HFF-Myc (cell line): Measurements from ENCODE around the gene RBKS.

ENCODE experiments used
- DNase-seq: peaks from one replicate; pipeline ENCODE4 v3.0.0-alpha.2; 2011; ENCODE audit warnings: low read depth; ENCODE audit errors: extremely low read depth
- H3K4me3 ChIP-seq: replicated peaks from 2 replicates; pipeline ENCODE4 v1.5.1; 2011; ENCODE audit warnings: low read depth, mild to moderate bottlenecking, control low read depth, low read length
- CTCF ChIP-seq: IDR thresholded peaks from 2 replicates; pipeline ENCODE4 v1.5.1; 2012; ENCODE audit warnings: mild to moderate bottlenecking, low read depth, low read length, control low read depth; ENCODE audit errors: missing control alignments

Gene RBKS

DNA sequence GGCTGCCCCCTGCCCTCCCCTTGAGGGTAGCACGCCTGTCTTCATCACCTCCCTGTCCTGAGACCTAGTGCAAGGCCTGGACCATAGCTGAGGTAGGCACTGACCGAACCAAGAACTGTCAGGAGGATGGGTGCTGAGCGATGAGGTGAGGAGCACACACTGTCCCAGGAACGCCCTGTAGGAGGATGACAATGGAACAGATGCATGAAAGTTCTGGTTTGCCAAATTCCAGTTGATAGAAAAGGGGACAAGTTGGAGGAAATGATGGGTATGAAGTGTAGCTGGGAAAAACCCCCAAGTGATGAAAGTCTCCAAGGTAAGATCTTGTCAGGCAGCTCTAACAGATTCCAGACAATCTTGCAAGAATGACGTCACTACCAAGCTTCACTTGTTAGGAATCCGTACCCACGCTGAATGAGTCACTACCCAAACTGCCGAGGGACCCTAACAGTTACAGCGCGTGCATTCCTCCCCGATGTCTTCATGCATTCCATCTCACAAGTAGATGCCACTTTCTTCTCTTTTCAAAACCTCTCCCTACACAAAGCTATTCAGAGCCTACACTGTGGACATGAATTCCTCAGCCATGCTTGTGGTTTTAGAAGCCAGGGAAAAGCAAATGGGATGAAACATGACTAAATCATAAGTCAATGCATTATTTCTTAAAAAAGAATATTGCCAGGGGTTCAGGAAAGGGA lies 91.1 kb downstream of the RBKS start:
- peak; percentile 100 for DNase-seq
- TF ChIP-seq CTCF: no peak
- H3K4me3 ChIP-seq: no peak overlapping the region

GRCh38 chr2:27798486-27798885 lies 91.7 kb downstream of the RBKS start:
- DNase-seq: no peak
- no peak overlapping the region for H3K4me3 ChIP-seq
- TF ChIP-seq CTCF: no peak

- no peak for DNase-seq
- TF ChIP-seq CTCF: no peak
- no peak overlapping the region for H3K4me3 ChIP-seq
Measured at GRCh38 chr2:27797841-27798240, 92.3 kb downstream of the RBKS start.

- no peak for TF ChIP-seq CTCF
- no peak for DNase-seq
- no peak overlapping the region for H3K4me3 ChIP-seq
Measured at GRCh38 chr2:27796791-27797765, 93.1 kb downstream of the RBKS start.

GRCh38 chr2:27795868-27796277 lies 94.3 kb downstream of the RBKS start:
- TF ChIP-seq CTCF: no peak
- no peak for DNase-seq
- H3K4me3 ChIP-seq: no peak overlapping the region

DNA sequence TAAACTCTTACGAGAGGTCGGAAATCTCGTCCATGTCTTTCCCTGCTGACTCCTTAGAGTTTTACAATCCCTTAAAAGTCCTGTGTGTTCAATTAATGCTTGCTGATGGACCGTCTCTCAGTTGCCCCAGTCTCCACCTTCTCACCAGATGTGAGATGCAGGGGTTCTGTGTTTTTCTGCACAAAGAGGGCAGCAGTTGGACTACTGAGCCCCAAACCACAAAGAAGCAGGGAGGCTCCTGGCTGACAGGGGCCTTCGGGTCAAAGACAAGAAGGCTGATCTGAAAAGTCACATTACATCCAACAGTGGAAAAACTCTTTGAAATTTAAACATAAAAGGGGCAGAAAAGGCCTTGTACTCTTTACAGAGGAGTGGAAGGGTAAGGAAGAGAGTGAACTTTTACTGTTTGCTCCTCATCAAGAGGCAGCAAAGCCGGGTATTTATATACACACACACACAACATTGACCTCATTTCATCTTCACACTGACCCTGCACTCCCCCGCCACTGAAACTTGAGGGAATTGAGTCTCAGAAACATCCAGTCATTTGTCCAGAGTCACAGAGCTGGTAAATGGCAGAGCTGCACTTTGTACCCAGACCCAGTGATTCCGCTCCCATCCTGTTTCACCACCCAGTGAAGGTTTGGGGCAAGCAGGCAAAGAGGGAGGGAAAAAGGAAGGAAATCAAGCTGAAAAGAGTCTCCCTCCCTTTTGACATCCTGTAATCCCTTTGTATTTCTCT lies 94.9 kb downstream of the RBKS start:
- TF ChIP-seq CTCF: no peak
- no peak overlapping the region for H3K4me3 ChIP-seq
- DNase-seq: no peak
